HG03442 (cell line): ENCODE measurements around the gene LGALS9.
"Not testable (repeated sequence)": the region's sequence is repeated elsewhere in the genome, so short reads cannot be mapped to it uniquely, and the experiment has no call there.

Experiments used
- ATAC-seq: cut with Tn5 transposase; IDR thresholded peaks from one replicate; pipeline ENCODE4 v1.9.1; 2021; ENCODE audit warnings: mild to moderate bottlenecking, moderate library complexity; ENCODE audit not compliant: unreplicated experiment

LGALS9 gene

GRCh38 chr17:27670791-27671590, 40.0 kb downstream of the LGALS9 start:
- ATAC-seq, result no peak

DNA sequence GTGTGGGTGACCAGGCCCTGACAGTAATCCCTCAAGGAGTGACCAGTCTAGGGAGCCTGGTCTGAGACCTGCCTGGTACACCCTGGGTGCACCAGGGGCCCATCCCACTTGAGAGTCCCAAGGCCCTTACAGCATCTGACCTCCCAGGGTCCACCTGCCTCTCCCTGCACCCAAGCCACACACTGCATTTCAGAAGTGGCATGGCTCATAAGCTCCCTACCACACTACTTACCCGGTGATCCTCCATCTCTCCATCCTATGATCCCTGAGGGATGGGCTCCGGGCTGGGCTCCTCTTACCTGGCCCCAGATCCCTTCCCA, 40.6 kb downstream of the LGALS9 start:
- no peak for ATAC-seq

DNA sequence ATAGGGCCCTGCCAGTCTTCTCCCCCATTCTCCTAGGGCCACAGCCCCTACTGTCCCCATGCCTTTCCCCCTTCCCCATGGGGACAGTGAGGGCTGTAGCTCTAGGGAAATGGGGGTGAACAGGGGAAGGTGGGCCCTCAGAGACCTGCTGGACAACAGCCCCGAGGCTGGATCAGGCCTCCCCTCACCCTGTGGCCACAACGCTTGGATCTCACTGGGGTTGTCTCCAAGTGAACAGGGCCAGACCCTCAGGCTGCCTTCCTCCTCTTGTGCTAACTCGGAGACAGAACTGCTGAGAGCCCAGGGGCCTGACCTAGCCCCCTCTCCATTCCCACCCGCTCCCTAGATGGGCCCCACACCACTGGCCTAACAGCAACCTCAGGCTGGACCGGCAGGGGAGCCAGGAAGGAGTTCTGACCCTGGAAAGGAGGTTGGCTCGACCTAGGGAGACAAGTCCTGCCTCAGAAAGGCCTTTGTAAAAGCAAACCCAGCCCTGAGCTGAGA, 41.0 kb downstream of the LGALS9 start:
- ATAC-seq, result not testable (repeated sequence)

- no peak for ATAC-seq
These were observed 43.3 kb downstream of the LGALS9 start for GRCh38 chr17:27674335-27674734.

- no peak for ATAC-seq
These were observed 46.2 kb downstream of the LGALS9 start for GRCh38 chr17:27677191-27677590.

- not testable (repeated sequence) for ATAC-seq
These were observed 55.3 kb downstream of the LGALS9 start for GRCh38 chr17:27686322-27686721.

DNA sequence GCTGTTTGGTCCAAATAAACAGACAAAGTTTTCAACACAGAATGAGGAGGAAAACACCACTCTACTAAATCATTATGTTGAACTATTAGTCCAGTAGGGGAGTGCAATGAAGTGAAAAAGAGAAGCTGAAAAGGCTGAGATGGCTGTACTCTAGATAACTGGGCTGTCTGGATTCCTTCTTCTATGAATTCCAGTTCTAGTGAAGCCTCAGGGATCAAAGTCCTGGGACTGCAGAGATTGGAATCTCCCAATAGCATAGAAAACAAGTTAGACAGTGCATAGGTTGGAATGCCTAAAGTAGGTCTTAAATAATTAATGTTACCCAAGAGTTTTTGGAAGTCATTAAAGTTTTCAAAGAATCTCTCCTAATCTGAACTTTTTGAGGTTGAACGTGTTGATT, 59.9 kb downstream of the LGALS9 start:
- no peak for ATAC-seq

DNA sequence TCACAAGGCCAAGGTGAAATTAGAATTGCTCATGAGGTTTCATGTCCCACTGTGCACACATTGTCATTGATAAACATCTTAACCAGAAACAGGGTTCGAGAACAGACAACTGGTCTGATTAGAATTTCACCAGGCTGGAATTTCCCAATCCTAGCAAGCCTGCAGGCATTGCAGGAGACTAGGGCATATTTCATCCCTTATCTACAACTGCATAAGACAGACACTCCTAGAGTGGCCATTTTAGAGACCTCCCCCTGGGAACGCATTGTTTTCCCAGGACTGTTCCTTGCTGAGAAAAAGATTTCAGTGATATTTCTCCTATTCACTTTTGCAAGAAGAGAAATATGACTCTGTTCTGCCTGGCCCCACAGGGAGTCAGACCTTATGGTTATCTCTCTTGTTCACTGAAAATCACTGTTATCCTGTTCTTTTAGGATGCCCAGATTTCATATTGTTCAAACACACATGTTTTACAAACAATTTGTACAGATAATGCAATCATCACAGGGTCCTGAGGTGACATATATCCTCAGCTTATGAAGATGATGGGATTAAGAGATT, 64.3 kb downstream of the LGALS9 start:
- ATAC-seq, result not testable (repeated sequence)
